Glutamatergic neuron (in vitro differentiated cells): ENCODE results near the gene ARL5C. TPM values are rescaled to one million over a fixed set of nuclear protein-coding genes. Genes with fewer than 3 reads are reported as not detected.

Experiments used
- DNase-seq: peaks from one replicate; pipeline ENCODE4 v3.0.0; 2022
- H3K27ac Mint-ChIP-seq: one replicate; pipeline ENCODE4 v1.8.0; 2020; ENCODE audit warnings: mild to moderate bottlenecking, mixed read lengths, inconsistent platforms; ENCODE audit not compliant: unreplicated experiment
- H3K27me3 Mint-ChIP-seq: one replicate; pipeline ENCODE4 v1.8.0; 2020; ENCODE audit warnings: mild to moderate bottlenecking, moderate library complexity, mixed read lengths, inconsistent platforms; ENCODE audit not compliant: unreplicated experiment
- H3K36me3 Mint-ChIP-seq: one replicate; pipeline ENCODE4 v1.8.0; 2020; ENCODE audit warnings: mild to moderate bottlenecking, mixed read lengths, inconsistent platforms; ENCODE audit not compliant: unreplicated experiment
- H3K4me1 Mint-ChIP-seq: one replicate; pipeline ENCODE4 v1.8.0; 2020; ENCODE audit warnings: mild to moderate bottlenecking, low read depth, mixed read lengths, inconsistent platforms; ENCODE audit not compliant: unreplicated experiment
- H3K4me3 Mint-ChIP-seq: one replicate; pipeline ENCODE4 v1.8.0; 2020; ENCODE audit warnings: mild to moderate bottlenecking, mixed read lengths, inconsistent platforms; ENCODE audit not compliant: unreplicated experiment
- H3K9me3 Mint-ChIP-seq: one replicate; pipeline ENCODE4 v1.8.0; 2020; ENCODE audit warnings: mild to moderate bottlenecking, moderate library complexity, mixed read lengths, inconsistent platforms; ENCODE audit not compliant: unreplicated experiment
- total RNA-seq: library from RNA; stranded (reverse); fragmentation: NEBNext Ultra II Directional; extraction: Animal tissue kit (Norgen Biotek cat#: 25700); gene quantifications from one replicate; pipeline ENCODE4 v1.2.1, GENCODE V29; 2021; ENCODE audit not compliant: unreplicated experiment
- TF ChIP-seq, protein P1 (sequence below): fragments of 200-600 bp; sonication (generic); IDR thresholded peaks from one replicate; pipeline ENCODE4 v1.5.0; 2021; ENCODE audit not compliant: partially characterized antibody, unreplicated experiment

The ARL5C gene
- total RNA-seq, 1 donor from 2014 or later, result not detected

DNA sequence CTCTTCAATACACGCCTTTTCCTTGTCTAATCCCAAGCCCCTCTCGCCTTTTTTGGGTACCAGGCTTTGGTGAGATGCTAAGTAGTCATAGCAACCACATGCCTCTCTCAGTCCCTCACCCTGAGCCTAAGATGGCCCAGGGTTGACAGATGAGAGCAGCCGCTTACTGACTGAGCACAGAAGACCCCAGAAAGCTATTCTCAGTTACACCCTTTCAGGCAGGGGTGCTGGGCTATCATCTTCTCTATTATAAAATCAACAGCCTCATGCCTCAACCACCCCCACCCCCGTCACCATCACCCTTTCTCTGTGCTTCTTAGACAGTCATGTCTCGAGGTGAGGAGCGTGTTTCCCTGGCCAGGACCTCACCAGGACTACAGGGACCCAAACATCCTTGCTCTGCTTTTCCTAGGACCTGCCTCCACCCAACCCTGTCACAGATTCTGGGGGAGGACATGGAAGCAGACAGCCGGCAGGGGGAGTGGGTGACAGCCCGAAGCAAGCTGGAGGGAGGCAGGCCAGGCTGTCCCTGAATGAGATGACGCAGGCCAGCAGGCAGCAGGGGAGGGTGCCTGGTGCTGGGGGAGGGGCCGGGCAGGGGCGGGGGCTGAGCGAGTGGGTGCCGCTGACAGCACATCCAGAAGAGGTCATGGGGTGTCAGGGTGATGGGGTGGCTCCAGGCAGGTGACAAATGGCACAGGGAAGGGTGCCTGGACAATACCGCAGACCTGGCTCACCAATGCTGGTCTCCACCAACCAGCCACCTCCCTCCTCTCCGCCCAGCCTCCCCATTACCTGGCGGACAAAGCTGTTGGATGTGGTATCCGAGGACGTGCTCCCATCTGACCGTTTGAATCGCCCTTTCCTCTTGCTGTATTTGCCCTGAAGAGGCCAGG is 28.4 kb upstream of the ARL5C start:
- Mint-ChIP-seq H3K4me3 (peak overlapping the region; percentile 87), H3K27ac (peak overlapping the region; percentile 60), H3K27me3 (peaks cover 3% of the 10 kb centered on the region), H3K36me3 (peaks cover 5% of the 10 kb centered on the region), H3K9me3 (peaks cover 4% of the 10 kb centered on the region), H3K4me1 (peaks cover 32% of the 10 kb centered on the region)
- TF ChIP-seq, protein P1, sequence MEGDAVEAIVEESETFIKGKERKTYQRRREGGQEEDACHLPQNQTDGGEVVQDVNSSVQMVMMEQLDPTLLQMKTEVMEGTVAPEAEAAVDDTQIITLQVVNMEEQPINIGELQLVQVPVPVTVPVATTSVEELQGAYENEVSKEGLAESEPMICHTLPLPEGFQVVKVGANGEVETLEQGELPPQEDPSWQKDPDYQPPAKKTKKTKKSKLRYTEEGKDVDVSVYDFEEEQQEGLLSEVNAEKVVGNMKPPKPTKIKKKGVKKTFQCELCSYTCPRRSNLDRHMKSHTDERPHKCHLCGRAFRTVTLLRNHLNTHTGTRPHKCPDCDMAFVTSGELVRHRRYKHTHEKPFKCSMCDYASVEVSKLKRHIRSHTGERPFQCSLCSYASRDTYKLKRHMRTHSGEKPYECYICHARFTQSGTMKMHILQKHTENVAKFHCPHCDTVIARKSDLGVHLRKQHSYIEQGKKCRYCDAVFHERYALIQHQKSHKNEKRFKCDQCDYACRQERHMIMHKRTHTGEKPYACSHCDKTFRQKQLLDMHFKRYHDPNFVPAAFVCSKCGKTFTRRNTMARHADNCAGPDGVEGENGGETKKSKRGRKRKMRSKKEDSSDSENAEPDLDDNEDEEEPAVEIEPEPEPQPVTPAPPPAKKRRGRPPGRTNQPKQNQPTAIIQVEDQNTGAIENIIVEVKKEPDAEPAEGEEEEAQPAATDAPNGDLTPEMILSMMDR, result peak; percentile 51
- DNase-seq, result peak; percentile 78

DNA sequence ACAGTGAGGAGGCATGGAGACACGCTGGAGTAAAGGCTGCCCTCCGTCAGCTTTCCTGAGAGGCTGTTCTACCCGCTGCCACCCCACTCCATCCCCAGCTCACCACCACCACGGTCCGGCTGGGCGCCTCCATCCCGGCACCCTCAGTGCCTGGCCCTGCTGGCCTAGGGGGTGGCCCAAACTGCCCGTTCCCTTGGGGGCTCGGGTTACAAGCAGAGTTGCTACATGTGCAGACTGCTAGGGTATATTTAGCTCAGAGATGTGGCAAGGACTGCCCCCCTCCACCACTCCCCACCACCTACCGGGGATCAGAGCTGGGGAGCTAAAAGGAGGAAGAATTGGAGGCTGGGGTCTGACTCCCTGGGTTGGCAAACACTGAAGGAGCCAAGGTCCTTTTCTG is 27.4 kb upstream of the ARL5C start:
- DNase-seq, result no peak
- TF ChIP-seq, protein P1, result no peak
- peaks cover 3% of the 10 kb centered on the region for H3K27me3 Mint-ChIP-seq
- peaks cover 3% of the 10 kb centered on the region for H3K9me3 Mint-ChIP-seq
- H3K36me3 Mint-ChIP-seq, result peaks cover 5% of the 10 kb centered on the region
- peak overlapping the region; percentile 60 for H3K4me3 Mint-ChIP-seq
- no peak overlapping the region for H3K27ac Mint-ChIP-seq
- H3K4me1 Mint-ChIP-seq, result peaks cover 31% of the 10 kb centered on the region

DNA sequence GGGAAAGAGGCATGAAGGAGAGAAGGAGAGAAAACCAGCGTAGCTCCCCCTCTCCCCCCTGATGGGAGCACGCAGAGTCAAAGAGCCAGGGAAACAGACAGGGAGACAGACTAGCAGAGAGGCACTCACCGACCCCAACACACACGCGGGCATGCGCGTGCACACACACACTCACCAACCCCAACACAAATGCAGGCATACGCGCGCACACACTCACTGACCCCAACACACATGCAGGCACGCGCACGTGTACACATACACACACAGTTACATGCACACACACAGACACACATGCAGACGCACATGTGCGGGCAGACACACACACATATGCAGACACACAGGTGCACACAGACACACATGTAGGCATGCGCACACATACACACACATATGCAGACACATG is 26.9 kb upstream of the ARL5C start:
- Mint-ChIP-seq H3K27me3 (peaks cover 3% of the 10 kb centered on the region), H3K36me3 (peaks cover 5% of the 10 kb centered on the region), H3K4me3 (peak overlapping the region; percentile 60), H3K27ac (peak overlapping the region; percentile 75), H3K9me3 (peaks cover 2% of the 10 kb centered on the region), H3K4me1 (peaks cover 28% of the 10 kb centered on the region)
- no peak for DNase-seq
- TF ChIP-seq, protein P1, result no peak

DNA sequence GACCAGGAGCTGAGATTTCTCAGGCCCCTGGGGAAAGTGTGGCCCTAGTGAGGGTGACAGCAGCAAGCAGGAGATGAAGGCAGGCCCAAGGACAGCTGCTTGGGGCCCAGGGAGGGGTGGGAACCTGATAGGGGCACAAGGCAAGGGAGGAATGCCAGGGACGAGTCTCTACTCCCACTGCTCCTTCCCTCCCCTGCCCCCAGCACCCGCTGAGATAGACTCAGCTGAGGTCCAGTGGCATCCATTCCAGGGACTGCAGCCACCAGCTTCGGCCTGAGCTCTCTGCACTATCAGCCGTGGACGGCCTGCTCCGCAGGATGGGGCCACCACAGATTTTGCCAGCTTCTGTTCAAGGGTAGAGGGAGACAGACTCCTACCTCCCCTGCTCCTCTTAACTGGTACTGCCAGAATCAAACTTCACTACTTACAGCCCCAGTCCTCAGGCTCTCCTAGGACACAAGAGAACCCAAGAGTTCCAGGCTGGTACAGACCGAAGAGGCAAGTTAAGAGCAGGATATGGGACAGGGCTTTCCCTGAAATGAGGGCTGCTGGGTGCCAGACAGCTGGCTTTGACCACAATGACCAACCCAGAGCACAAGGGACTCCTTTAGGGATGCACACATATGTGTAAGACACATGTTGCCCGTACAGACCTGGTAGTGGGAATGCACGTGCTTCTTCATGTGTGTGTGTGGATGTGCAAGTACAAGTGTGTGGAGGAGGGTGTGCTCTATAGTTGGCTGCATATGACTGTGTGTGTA is 26.0 kb upstream of the ARL5C start:
- H3K4me3 Mint-ChIP-seq, result peak overlapping the region; percentile 60
- H3K27me3 Mint-ChIP-seq, result peaks cover 3% of the 10 kb centered on the region
- no peak for DNase-seq
- H3K27ac Mint-ChIP-seq, result no peak overlapping the region
- TF ChIP-seq, protein P1, result no peak
- peaks cover 5% of the 10 kb centered on the region for H3K36me3 Mint-ChIP-seq
- H3K4me1 Mint-ChIP-seq, result peaks cover 28% of the 10 kb centered on the region
- H3K9me3 Mint-ChIP-seq, result peaks cover 2% of the 10 kb centered on the region
